HG03520 (cell line): Measurements from ENCODE around the gene SDK2.

Experiments
- ATAC-seq: cut with Tn5 transposase; IDR thresholded peaks from one replicate; pipeline ENCODE4 v1.9.1; 2021; ENCODE audit warnings: mild to moderate bottlenecking, moderate library complexity; ENCODE audit not compliant: unreplicated experiment

The SDK2 gene

GRCh38 chr17:73350864-73351263 is 293.4 kb downstream of the SDK2 start:
- ATAC-seq = no peak

DNA sequence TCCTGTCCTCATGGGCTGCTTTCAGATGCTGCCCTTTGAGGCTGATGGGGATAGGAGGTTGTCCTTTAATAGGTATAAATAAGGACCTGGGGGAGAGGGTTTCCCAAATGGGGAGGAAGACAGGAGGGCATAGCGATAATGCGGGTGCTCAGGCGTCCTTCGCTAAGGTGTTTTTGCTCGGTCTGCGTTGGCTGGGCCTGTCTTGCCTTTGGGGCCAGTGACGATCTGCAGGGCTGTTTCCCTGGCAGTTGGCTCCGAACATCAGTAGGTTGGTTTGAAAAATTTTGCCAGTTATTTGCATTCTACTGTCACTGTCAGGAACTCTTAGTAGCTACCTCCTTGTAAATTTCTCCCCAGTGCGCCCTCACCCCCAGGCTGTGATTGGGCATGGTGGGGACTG is 294.6 kb downstream of the SDK2 start:
- no peak for ATAC-seq

GRCh38 chr17:73349138-73349537 is 295.1 kb downstream of the SDK2 start:
- no peak for ATAC-seq

- ATAC-seq = no peak
Measured at GRCh38 chr17:73348829-73349095, 295.5 kb downstream of the SDK2 start.

- no peak for ATAC-seq
Measured at GRCh38 chr17:73348018-73348828, 296.0 kb downstream of the SDK2 start.

- ATAC-seq = no peak
Measured at GRCh38 chr17:73347351-73347750, 296.9 kb downstream of the SDK2 start.

GRCh38 chr17:73346501-73347162 is 297.6 kb downstream of the SDK2 start:
- ATAC-seq = no peak

DNA sequence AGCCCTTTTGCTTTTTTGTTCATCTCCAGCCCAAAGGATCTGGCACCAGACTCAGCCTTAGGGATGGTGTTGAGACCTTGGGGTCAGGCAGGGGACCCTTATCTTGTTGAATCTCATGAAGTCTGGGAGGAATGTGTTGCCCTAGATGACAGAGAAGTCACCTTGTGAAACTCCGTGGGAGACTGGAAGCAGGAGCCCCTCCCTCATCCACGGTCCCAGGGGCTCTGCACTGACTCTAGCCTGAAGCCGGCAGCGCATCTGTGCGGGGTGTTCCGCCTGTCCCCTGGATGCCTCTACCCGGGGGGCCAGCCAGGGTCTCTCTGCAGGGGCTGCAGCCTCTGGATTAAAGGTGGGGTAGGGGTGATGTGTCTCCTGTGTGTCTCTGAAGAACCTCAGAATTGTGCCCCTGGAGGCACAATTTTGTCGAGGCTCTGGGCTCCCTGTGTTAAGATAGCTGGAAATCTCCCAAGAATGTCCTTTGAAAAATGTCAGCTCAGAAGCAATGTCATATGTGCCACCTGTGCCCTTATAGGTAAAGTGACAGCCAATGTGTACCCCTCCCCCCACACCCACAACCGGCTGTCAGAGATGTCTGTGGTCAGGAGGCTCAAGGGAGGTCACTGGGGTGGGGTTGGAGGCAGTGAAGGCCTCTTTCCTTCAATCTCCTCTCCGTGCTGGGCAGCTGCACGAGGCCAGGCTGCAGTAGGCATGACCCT is 300.3 kb downstream of the SDK2 start:
- no peak for ATAC-seq

DNA sequence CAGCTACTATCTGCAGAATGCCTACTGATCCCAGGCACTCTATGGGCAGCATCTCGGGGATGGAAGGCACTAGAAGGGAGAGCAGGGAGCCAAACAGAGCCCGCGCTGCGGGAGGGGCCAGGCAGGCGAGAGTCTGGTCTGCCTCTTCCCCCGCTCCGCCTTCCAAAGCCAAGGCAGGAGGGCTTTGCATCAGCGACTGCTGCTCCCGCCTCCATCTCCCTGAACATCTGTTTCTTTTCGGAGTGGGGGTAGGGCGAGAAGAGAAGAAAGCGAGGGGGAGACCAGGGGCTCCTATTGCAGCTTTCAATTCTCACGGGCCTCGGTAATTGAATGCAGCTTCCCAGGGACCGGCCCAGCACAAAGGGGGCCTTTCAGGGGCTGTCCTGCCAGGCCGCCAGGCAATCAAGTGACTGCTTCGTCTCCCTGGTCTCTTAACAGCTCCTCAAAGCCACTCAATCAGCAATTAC is 301.0 kb downstream of the SDK2 start:
- no peak for ATAC-seq

DNA sequence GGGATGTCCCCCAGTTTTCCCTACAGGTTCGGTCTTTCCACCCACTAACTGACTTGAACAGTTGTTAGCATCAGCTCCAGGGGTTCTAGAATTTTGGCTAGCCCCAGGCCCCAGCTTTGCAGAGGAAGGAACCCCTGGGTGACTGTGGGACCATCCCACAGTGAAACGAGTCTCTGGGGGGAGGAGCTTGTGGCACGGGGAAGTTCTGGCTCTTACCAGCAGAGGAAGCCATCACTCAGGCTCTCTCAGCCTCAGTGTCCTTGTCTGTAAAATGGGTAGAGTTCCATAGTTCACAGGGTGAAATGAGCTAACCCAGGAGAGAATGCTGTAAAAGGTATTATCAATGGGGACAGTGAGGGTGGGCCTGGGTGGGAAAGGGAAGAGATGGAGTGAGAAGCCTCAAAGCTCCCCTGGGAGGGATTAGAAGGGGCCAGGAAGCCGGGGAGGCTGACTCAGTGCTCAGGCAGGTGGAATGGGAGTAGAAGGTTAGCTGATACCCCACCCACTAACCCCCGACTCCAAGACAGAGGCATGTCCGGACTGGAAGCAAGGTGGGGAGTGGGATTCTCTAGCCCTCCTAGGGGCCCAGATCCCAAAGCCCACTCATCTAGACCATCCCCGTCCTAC is 301.6 kb downstream of the SDK2 start:
- no peak for ATAC-seq

DNA sequence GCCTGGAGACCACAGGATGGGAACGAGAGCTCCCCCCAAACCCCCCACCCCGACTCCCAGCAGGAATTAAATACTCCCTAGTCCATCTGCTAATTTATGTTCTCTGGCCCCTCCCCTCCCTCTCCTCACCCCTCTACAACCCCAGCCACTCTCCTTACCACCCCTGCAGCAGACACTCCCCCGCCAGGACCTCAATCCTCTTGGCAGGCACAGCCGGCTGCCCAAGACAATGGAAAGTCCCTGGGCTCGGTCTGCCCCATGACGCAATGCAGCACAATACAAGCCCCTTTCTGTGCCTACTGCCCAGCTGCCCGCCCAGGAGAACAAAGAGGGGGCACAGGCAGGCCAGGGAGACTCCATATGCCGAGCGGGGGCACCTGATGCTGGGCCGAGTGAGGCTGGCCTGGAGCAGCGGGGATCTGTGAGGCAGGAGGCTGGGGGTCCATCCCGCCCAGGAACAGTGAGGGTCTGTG is 302.2 kb downstream of the SDK2 start:
- ATAC-seq = no peak

DNA sequence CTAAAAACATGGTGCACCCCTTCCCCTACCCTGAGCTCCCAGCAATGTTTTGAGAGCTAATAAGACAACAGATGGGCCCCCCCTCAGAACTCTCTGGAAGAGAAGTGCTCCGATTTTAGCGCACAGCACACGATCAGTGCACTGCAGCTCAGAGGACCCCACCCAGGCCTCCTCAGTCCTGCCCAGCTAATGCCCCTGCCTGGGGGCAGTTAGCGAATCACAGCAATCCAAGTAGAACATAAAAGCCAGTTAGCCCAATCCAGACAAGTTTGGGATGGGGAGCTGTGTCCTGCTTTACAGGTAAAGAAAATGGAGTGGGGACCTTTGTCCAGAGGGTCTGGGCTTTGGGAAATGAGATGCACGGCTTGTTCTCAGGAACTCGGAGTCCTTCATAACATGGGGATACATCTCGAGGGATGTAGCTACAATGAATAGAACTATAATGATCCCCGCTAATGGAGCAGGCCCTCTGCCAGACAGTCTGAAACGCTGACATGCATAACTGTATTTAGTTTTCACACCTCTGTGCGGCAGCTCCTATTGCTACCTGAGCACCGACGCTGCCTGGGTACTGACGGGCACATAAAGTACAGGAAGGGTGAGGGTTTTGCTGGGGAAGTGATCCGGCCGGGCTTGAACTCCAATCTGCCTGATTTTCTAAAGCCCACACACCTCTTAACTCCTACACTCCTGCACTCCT is 302.7 kb downstream of the SDK2 start:
- ATAC-seq = no peak

GRCh38 chr17:73340093-73340596 is 304.1 kb downstream of the SDK2 start:
- no peak for ATAC-seq

DNA sequence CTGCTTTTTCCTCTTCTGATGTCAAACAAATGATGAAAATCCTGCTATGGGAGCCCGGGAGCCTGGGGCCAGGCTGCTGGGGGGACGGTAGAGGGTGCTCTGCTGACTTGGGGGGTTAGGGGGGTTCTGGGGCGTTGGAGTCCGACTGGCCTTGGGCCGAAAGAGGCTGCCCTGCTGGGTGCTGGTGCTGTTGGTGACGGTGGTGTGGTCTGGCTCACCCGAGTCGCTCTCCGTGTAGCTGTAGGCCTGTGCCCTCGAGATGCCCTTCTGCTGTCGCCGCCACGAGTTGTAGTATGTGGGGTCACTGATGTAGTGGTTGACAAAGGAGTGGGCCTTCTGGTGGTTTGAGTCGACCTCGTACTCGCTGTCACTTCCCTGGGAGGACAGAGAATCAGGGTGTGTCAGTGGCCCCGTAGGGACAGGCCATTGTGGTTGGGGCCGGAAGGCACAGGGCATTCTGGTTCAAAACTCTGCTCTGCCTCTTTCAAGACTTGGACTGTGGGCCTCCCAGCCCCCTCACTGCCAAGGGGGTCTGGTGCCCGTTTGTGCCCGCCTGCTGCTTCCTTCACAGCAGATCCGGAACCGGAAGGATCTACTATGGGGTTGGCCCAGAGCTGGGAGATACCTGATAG is 305.6 kb downstream of the SDK2 start:
- ATAC-seq = no peak

DNA sequence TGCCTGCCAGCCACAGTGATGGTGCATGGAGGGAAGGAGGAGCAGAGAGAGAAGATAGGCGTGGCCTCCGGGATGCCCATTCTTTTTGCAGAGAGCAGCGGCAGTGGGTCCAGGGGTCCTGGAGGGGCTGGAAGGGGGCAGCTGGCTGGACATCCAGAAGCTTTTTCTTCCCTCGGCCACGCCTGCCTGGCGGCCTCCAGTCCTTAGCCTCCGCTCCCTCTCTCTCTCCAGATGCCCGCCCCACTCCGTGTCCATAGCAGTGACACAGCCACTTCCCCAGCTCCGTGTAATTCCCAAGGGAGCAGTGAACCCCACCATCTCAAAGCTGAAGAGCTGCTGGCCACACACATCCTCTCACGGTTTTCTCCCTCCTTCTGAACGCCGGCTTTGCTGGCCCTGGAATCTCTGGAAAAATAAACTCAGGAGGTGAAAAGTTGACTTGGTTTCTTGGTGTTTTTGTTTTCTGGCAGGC is 306.2 kb downstream of the SDK2 start:
- no peak for ATAC-seq

DNA sequence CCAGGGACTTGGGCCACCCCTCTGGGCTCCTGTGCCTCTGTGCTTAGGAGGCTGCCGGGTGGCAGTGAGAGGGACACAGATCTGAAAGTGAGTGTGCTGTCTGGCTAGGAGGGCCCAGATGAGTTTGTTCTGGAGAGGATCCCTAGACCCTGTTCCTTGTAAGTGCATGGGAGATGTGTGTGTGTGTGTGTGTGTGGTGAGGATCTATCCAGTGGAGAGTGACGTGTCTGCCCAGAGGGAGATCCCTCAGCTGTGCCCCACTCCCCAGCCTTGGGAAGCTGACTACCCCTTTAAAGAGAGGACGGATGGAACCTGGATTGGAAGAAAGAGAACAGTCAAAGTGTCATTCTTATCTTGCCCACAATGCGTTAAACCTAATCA is 306.9 kb downstream of the SDK2 start:
- ATAC-seq = no peak

- ATAC-seq = no peak
Measured at GRCh38 chr17:73336408-73337329, 307.6 kb downstream of the SDK2 start.

DNA sequence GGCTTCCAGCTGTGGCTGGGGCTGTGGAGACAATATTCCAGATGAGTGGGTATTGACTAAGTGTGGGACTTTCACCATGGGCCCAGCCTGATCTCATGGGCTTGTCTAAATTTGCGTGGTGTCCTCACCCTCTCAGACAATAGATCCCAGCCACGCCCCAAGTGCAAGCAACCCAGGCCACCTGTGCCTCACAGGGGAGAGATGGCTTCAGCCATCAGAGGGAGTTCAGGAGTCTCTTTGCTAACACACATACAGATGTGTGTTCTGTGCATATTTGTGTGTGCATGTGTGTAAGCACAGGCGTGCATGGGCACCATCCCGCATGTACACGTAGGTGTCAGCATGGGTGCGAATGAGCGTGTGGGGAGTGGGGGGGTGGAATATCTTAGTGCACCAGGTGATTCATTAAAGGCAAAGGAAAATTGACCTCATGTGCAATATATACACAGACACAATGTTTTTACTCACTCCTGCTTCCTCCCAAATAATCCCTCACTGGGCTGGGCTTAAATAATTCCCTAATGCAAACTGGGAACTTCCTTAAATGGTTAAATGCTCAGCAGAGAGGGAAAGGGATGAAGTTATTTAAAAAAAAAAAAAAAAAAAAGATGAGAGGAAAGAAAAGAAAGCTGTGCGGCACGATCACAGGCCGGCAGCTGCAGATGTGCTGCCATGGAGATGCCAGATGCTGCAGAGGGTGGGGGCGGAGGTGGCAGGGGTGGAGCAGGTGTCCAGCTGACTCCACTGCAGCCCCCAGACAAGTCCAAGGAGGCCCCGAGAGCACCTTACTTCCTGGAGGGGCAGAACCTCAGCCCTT is 308.4 kb downstream of the SDK2 start:
- ATAC-seq = no peak
